WTC11 (cell line): ENCODE measurements around the gene PPM1N. TPM values are rescaled to one million over a fixed set of nuclear protein-coding genes. Genes with fewer than 3 reads are reported as not detected.

ENCODE experiments used
- ATAC-seq: fragments of 200-7000 bp; cut with Tn5 transposase; 2 replicates; pipeline ENCODE4 v1.10.0; 2021; ENCODE audit warnings: mild to moderate bottlenecking, moderate library complexity
- CTCF ChIA-PET: fragments of 300-600 bp; sonication (Branson Sonifier 250); formaldehyde crosslinking; loops from one replicate; lab custom pipeline; 2021; ENCODE audit warnings: antibody characterized with exemption; lab: Charles Lee
- POLR2A ChIA-PET: fragments of 350-600 bp; sonication (Branson Sonifier 250); formaldehyde crosslinking; loops from one replicate; lab custom pipeline; 2021; ENCODE audit warnings: antibody characterized with exemption; lab: Charles Lee
- DNase-seq: peaks from one replicate; pipeline ENCODE4 v3.0.0; 2021; ENCODE audit warnings: low spot score
- H3K27ac Mint-ChIP-seq: 2 replicates; pipeline ENCODE4 v1.8.0; 2021; ENCODE audit warnings: mixed read lengths
- H3K27me3 Mint-ChIP-seq: 2 replicates; pipeline ENCODE4 v1.8.0; 2021; ENCODE audit warnings: low read depth, mild to moderate bottlenecking, moderate library complexity, mixed read lengths
- H3K36me3 Mint-ChIP-seq: 2 replicates; pipeline ENCODE4 v1.8.0; 2021; ENCODE audit warnings: mixed read lengths
- H3K4me1 Mint-ChIP-seq: 2 replicates; pipeline ENCODE4 v1.8.0; 2022; ENCODE audit warnings: mixed read lengths
- H3K4me3 Mint-ChIP-seq: 2 replicates; pipeline ENCODE4 v1.8.0; 2021; ENCODE audit warnings: mild to moderate bottlenecking, moderate library complexity, mixed read lengths
- H3K9me3 Mint-ChIP-seq: 2 replicates; pipeline ENCODE4 v1.8.0; 2021; ENCODE audit warnings: mixed read lengths
- CREB1 ChIP-seq: sonication (generic); formaldehyde crosslinking; IDR thresholded peaks from 2 replicates; pipeline ENCODE4 v1.8.0; 2023; ENCODE audit warnings: mild to moderate bottlenecking, missing genetic modification reagents
- ELF4 ChIP-seq: sonication (generic); formaldehyde crosslinking; IDR thresholded peaks from 2 replicates; pipeline ENCODE4 v1.8.1; 2022; ENCODE audit warnings: low read depth, mild to moderate bottlenecking, moderate library complexity, missing genetic modification reagents
- ESRRA ChIP-seq: sonication (generic); formaldehyde crosslinking; IDR thresholded peaks from 2 replicates; pipeline ENCODE4 v1.8.1; 2022; ENCODE audit warnings: mild to moderate bottlenecking, missing genetic modification reagents, borderline replicate concordance
- GTF2I ChIP-seq: fragments of 250-450 bp; sonication (Bioruptor Pico); conservative IDR thresholded peaks from 2 replicates; pipeline ENCODE4 v1.4.0; 2021; ENCODE audit warnings: mild to moderate bottlenecking
- KAT7 ChIP-seq: sonication (generic); formaldehyde crosslinking; IDR thresholded peaks from 2 replicates; pipeline ENCODE4 v1.8.1; 2023; ENCODE audit warnings: missing genetic modification reagents, mild to moderate bottlenecking, borderline replicate concordance
- NFATC4 ChIP-seq: fragments of 250-450 bp; sonication (Bioruptor Pico); IDR thresholded peaks from 2 replicates; pipeline ENCODE4 v1.9.0; 2021; ENCODE audit warnings: mild to moderate bottlenecking
- NFE2L1 ChIP-seq: sonication (generic); formaldehyde crosslinking; IDR thresholded peaks from 2 replicates; pipeline ENCODE4 v1.8.1; 2023; ENCODE audit warnings: missing genetic modification reagents
- NFYB ChIP-seq: sonication (generic); formaldehyde crosslinking; conservative IDR thresholded peaks from 2 replicates; pipeline ENCODE4 v1.8.0; 2022; ENCODE audit warnings: low read depth, missing genetic modification reagents
- SMAD4 ChIP-seq: sonication (generic); formaldehyde crosslinking; IDR thresholded peaks from 2 replicates; pipeline ENCODE4 v1.8.0; 2022; ENCODE audit warnings: mild to moderate bottlenecking, missing genetic modification reagents
- ZBTB21 ChIP-seq: sonication (generic); formaldehyde crosslinking; IDR thresholded peaks from 2 replicates; pipeline ENCODE4 v1.8.1; 2023; ENCODE audit warnings: mild to moderate bottlenecking, missing genetic modification reagents, borderline replicate concordance
- ZNF219 ChIP-seq: sonication (generic); formaldehyde crosslinking; IDR thresholded peaks from 2 replicates; pipeline ENCODE4 v1.8.0; 2023; ENCODE audit warnings: missing genetic modification reagents, mild to moderate bottlenecking, borderline replicate concordance
- total RNA-seq: library from RNA; stranded (reverse); gene quantifications from 3 replicates; pipeline ENCODE4 v1.2.3, GENCODE V29; 2021
- TF ChIP-seq, protein P1 (sequence below): sonication (generic); formaldehyde crosslinking; IDR thresholded peaks from 2 replicates; pipeline ENCODE4 v1.8.1; 2022; ENCODE audit warnings: low read depth, mild to moderate bottlenecking, moderate library complexity, missing genetic modification reagents, borderline replicate concordance
- TF ChIP-seq, protein P2 (sequence below): sonication (generic); formaldehyde crosslinking; IDR thresholded peaks from 2 replicates; pipeline ENCODE4 v1.8.0; 2023; ENCODE audit warnings: mild to moderate bottlenecking, missing genetic modification reagents
- TF ChIP-seq, protein P3 (sequence below): sonication (generic); formaldehyde crosslinking; IDR thresholded peaks from 2 replicates; pipeline ENCODE4 v1.8.0; 2023; ENCODE audit warnings: missing genetic modification reagents, mild to moderate bottlenecking, borderline replicate concordance
- TF ChIP-seq, protein P4 (sequence below): sonication (generic); formaldehyde crosslinking; conservative IDR thresholded peaks from 2 replicates; pipeline ENCODE4 v1.8.1; 2022; ENCODE audit warnings: mild to moderate bottlenecking, missing genetic modification reagents
- TF ChIP-seq, protein P5 (sequence below): sonication (generic); formaldehyde crosslinking; IDR thresholded peaks from 2 replicates; pipeline ENCODE4 v1.8.1; 2022; ENCODE audit warnings: mild to moderate bottlenecking, missing genetic modification reagents, moderate library complexity, borderline replicate concordance
- TF ChIP-seq, protein P6 (sequence below): sonication (generic); formaldehyde crosslinking; IDR thresholded peaks from 2 replicates; pipeline ENCODE4 v1.8.1; 2022; ENCODE audit warnings: mild to moderate bottlenecking, moderate library complexity, missing genetic modification reagents

PPM1N gene
- total RNA-seq, 1 experiment from 2014 or later = 10.3 TPM

DNA sequence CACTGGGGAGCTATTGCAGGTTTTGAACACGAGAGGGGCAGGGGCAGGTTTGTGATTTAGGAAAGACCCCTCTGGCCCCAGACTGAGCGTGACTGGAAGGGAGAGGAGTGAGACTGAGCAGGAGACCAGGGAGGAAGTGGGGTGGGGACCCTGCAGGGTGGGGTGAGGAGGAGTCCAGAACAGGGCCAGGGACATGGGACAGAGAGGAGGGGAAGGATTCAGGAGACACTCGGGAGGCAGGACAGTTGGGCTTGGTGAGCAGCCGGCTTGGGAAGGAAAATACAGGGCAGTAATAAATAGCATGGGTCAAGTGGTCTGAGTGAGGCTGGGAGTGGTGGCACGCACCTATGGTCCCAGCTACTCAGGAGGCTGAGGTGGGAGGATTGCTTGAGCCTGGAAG, 21.1 kb upstream of the PPM1N start:
- DNase-seq (no peak), ATAC-seq (no peak)
- ChIA-PET POLR2A (interaction anchor here (0.5 to 3.0 kb wide), 3 partner anchors 34 to 302 kb away, joined by 3 to 28 read pairs (median 4); no protein-coding TSS in a partner anchor), CTCF (interaction anchor here (0.6 to 7.1 kb wide), 13 partner anchors 8 to 538 kb away, joined by 3 to 325 read pairs (median 11); partner anchors contain the start of gene FOSB)
- Mint-ChIP-seq H3K36me3 (no peaks in the 10 kb centered on the region), H3K9me3 (no peaks in the 10 kb centered on the region), H3K27me3 (peaks cover 62% of the 10 kb centered on the region), H3K27ac (no peak overlapping the region), H3K4me3 (peak overlapping the region; percentile 69), H3K4me1 (peaks cover 32% of the 10 kb centered on the region)
- TF ChIP-seq ESRRA (CRISPR knock-in tag) = no peak
- TF ChIP-seq, protein P1, sequence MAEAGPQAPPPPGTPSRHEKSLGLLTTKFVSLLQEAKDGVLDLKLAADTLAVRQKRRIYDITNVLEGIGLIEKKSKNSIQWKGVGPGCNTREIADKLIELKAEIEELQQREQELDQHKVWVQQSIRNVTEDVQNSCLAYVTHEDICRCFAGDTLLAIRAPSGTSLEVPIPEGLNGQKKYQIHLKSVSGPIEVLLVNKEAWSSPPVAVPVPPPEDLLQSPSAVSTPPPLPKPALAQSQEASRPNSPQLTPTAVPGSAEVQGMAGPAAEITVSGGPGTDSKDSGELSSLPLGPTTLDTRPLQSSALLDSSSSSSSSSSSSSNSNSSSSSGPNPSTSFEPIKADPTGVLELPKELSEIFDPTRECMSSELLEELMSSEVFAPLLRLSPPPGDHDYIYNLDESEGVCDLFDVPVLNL = no peak
- TF ChIP-seq, protein P2, sequence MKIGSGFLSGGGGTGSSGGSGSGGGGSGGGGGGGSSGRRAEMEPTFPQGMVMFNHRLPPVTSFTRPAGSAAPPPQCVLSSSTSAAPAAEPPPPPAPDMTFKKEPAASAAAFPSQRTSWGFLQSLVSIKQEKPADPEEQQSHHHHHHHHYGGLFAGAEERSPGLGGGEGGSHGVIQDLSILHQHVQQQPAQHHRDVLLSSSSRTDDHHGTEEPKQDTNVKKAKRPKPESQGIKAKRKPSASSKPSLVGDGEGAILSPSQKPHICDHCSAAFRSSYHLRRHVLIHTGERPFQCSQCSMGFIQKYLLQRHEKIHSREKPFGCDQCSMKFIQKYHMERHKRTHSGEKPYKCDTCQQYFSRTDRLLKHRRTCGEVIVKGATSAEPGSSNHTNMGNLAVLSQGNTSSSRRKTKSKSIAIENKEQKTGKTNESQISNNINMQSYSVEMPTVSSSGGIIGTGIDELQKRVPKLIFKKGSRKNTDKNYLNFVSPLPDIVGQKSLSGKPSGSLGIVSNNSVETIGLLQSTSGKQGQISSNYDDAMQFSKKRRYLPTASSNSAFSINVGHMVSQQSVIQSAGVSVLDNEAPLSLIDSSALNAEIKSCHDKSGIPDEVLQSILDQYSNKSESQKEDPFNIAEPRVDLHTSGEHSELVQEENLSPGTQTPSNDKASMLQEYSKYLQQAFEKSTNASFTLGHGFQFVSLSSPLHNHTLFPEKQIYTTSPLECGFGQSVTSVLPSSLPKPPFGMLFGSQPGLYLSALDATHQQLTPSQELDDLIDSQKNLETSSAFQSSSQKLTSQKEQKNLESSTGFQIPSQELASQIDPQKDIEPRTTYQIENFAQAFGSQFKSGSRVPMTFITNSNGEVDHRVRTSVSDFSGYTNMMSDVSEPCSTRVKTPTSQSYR (CRISPR knock-in tag) = no peak
- no peak for TF ChIP-seq KAT7 (CRISPR knock-in tag)
- no peak for TF ChIP-seq ZNF219
- TF ChIP-seq, protein P3, sequence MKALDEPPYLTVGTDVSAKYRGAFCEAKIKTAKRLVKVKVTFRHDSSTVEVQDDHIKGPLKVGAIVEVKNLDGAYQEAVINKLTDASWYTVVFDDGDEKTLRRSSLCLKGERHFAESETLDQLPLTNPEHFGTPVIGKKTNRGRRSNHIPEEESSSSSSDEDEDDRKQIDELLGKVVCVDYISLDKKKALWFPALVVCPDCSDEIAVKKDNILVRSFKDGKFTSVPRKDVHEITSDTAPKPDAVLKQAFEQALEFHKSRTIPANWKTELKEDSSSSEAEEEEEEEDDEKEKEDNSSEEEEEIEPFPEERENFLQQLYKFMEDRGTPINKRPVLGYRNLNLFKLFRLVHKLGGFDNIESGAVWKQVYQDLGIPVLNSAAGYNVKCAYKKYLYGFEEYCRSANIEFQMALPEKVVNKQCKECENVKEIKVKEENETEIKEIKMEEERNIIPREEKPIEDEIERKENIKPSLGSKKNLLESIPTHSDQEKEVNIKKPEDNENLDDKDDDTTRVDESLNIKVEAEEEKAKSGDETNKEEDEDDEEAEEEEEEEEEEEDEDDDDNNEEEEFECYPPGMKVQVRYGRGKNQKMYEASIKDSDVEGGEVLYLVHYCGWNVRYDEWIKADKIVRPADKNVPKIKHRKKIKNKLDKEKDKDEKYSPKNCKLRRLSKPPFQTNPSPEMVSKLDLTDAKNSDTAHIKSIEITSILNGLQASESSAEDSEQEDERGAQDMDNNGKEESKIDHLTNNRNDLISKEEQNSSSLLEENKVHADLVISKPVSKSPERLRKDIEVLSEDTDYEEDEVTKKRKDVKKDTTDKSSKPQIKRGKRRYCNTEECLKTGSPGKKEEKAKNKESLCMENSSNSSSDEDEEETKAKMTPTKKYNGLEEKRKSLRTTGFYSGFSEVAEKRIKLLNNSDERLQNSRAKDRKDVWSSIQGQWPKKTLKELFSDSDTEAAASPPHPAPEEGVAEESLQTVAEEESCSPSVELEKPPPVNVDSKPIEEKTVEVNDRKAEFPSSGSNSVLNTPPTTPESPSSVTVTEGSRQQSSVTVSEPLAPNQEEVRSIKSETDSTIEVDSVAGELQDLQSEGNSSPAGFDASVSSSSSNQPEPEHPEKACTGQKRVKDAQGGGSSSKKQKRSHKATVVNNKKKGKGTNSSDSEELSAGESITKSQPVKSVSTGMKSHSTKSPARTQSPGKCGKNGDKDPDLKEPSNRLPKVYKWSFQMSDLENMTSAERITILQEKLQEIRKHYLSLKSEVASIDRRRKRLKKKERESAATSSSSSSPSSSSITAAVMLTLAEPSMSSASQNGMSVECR (CRISPR knock-in tag) = no peak
- TF ChIP-seq, protein P4, sequence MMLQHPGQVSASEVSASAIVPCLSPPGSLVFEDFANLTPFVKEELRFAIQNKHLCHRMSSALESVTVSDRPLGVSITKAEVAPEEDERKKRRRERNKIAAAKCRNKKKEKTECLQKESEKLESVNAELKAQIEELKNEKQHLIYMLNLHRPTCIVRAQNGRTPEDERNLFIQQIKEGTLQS (CRISPR knock-in tag) = no peak
- no peak for TF ChIP-seq CREB1 (CRISPR knock-in tag)
- TF ChIP-seq SMAD4 (CRISPR knock-in tag) = no peak
- TF ChIP-seq NFE2L1 (CRISPR knock-in tag) = no peak
- no peak for TF ChIP-seq GTF2I
- TF ChIP-seq ZBTB21 = no peak
- TF ChIP-seq NFYB (CRISPR knock-in tag) = no peak
- TF ChIP-seq, protein P5, sequence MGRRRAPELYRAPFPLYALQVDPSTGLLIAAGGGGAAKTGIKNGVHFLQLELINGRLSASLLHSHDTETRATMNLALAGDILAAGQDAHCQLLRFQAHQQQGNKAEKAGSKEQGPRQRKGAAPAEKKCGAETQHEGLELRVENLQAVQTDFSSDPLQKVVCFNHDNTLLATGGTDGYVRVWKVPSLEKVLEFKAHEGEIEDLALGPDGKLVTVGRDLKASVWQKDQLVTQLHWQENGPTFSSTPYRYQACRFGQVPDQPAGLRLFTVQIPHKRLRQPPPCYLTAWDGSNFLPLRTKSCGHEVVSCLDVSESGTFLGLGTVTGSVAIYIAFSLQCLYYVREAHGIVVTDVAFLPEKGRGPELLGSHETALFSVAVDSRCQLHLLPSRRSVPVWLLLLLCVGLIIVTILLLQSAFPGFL (CRISPR knock-in tag) = no peak
- no peak for TF ChIP-seq ELF4
- TF ChIP-seq, protein P6, sequence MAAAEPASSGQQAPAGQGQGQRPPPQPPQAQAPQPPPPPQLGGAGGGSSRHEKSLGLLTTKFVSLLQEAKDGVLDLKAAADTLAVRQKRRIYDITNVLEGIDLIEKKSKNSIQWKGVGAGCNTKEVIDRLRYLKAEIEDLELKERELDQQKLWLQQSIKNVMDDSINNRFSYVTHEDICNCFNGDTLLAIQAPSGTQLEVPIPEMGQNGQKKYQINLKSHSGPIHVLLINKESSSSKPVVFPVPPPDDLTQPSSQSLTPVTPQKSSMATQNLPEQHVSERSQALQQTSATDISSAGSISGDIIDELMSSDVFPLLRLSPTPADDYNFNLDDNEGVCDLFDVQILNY (CRISPR knock-in tag) = no peak
- no peak for TF ChIP-seq NFATC4 (CRISPR knock-in tag)
